Measurements from ENCODE around the gene SLAMF6. TPM values are rescaled to one million over a fixed set of nuclear protein-coding genes. Genes with fewer than 3 reads are reported as not detected.
"Not testable (repeated sequence)": the region's sequence is repeated elsewhere in the genome, so short reads cannot be mapped to it uniquely, and the experiment has no call there.

The SLAMF6 gene
- total RNA-seq, 1 experiment from 2014 or later, result not detected

- Histone ChIP-seq H3K27ac (ENCODE audit: low read depth, low read length, poor library complexity, severe bottlenecking) (no peak overlapping the region), H3K9me3 (ENCODE audit: low read depth, low read length, poor library complexity, severe bottlenecking) (no peaks in the 10 kb centered on the region), H3K36me3 (ENCODE audit: insufficient read depth, low read length, poor library complexity, severe bottlenecking) (no peaks in the 10 kb centered on the region), H3K4me3 (ENCODE audit: low read depth, low read length, poor library complexity, severe bottlenecking) (no peak overlapping the region), H3K27me3 (replicated peaks; ENCODE audit: insufficient read depth, low read depth, low read length, poor library complexity) (peaks cover 46% of the 10 kb centered on the region), H3K4me1 (ENCODE audit: insufficient read depth, low read length, poor library complexity, severe bottlenecking) (no peaks in the 10 kb centered on the region)
- intact Hi-C loops (cut with micrococcal nuclease; ENCODE audit: unreplicated experiment), result no loop called here
- ChIA-PET POLR2A (ENCODE audit: low non-redundant PET) (no interaction called here), CTCF (no interaction called here)
- no peak for DNase-seq (ENCODE audit: low spot score)
- TF ChIP-seq EZH2 (IDR thresholded peaks at IDR 0.05; ENCODE audit: borderline replicate concordance, low read depth, low read length, poor library complexity, severe bottlenecking) (no peak), CTCF (conservative IDR thresholded peaks at IDR 0.05; ENCODE audit: low read depth, low read length) (no peak)
- BruUV-seq (replicated peaks), result no TSS peak
These were observed 37.8 kb upstream of the SLAMF6 start for GRCh38 chr1:160560806-160561205.

GRCh38 chr1:160560045-160560705 is 37.1 kb upstream of the SLAMF6 start:
- intact Hi-C loops (cut with micrococcal nuclease; ENCODE audit: unreplicated experiment), result no loop called here
- BruUV-seq (replicated peaks), result no TSS peak
- no peak for DNase-seq (ENCODE audit: low spot score)

GRCh38 chr1:160559437-160559836 is 36.4 kb upstream of the SLAMF6 start:
- peaks cover 51% of the 10 kb centered on the region for H3K27me3 ChIP-seq (replicated peaks; ENCODE audit: insufficient read depth, low read depth, low read length, poor library complexity)
- H3K4me3 ChIP-seq (ENCODE audit: low read depth, low read length, poor library complexity, severe bottlenecking); CTCF ChIA-PET; H3K4me1 ChIP-seq (ENCODE audit: insufficient read depth, low read length, poor library complexity, severe bottlenecking); H3K36me3 ChIP-seq (ENCODE audit: insufficient read depth, low read length, poor library complexity, severe bottlenecking); intact Hi-C loops (cut with micrococcal nuclease; ENCODE audit: unreplicated experiment); H3K9me3 ChIP-seq (ENCODE audit: low read depth, low read length, poor library complexity, severe bottlenecking); H3K27ac ChIP-seq (ENCODE audit: low read depth, low read length, poor library complexity, severe bottlenecking); POLR2A ChIA-PET (ENCODE audit: low non-redundant PET); BruUV-seq (replicated peaks); DNase-seq (ENCODE audit: low spot score): not testable (repeated sequence)

More at GRCh38 chr1:160560045-160560705, 37.1 kb upstream of the SLAMF6 start:
- H3K4me3 ChIP-seq (ENCODE audit: low read depth, low read length, poor library complexity, severe bottlenecking), result no peak overlapping the region
- no peak for TF ChIP-seq EZH2 (IDR thresholded peaks at IDR 0.05; ENCODE audit: borderline replicate concordance, low read depth, low read length, poor library complexity, severe bottlenecking)
- TF ChIP-seq CTCF (conservative IDR thresholded peaks at IDR 0.05; ENCODE audit: low read depth, low read length), result no peak
- no peak overlapping the region for H3K27ac ChIP-seq (ENCODE audit: low read depth, low read length, poor library complexity, severe bottlenecking)
- H3K9me3 ChIP-seq (ENCODE audit: low read depth, low read length, poor library complexity, severe bottlenecking), result no peaks in the 10 kb centered on the region
- ChIA-PET POLR2A (ENCODE audit: low non-redundant PET) (no interaction called here), CTCF (no interaction called here)
- H3K27me3 ChIP-seq (replicated peaks; ENCODE audit: insufficient read depth, low read depth, low read length, poor library complexity), result peaks cover 51% of the 10 kb centered on the region
- H3K4me1 ChIP-seq (ENCODE audit: insufficient read depth, low read length, poor library complexity, severe bottlenecking), result no peaks in the 10 kb centered on the region
- H3K36me3 ChIP-seq (ENCODE audit: insufficient read depth, low read length, poor library complexity, severe bottlenecking), result no peaks in the 10 kb centered on the region
